Right lobe of liver (tissue), 4 donors: ENCODE measurements around the gene IL17B.

Experiments
- POLR2A ChIP-seq: fragments of 450-650 bp; IDR thresholded peaks from one replicate; pipeline ENCODE4 v1.6.1; 2017; ENCODE audit warnings: antibody characterized with exemption, mild to moderate bottlenecking
- TF ChIP-seq, protein P1 (sequence below), 4 donors: fragments of 200-600 bp in 3 of 4; fragments of 450-650 bp in 1 of 4; IDR thresholded peaks; one replicate each; pipeline versions ENCODE4 v1.5.1 to v1.8.0; 2016 to 2022; ENCODE audit warnings: antibody characterized with exemption in 4 of 4, mild to moderate bottlenecking in 2 of 4
- donor health status: DM: no; HTN: no; CAD: no.
- donor health status: DM: no; HTN: no; CAD: no.
- donor health status: DM: no; HTN: yes; CAD: no.

- TF ChIP-seq, protein P1, sequence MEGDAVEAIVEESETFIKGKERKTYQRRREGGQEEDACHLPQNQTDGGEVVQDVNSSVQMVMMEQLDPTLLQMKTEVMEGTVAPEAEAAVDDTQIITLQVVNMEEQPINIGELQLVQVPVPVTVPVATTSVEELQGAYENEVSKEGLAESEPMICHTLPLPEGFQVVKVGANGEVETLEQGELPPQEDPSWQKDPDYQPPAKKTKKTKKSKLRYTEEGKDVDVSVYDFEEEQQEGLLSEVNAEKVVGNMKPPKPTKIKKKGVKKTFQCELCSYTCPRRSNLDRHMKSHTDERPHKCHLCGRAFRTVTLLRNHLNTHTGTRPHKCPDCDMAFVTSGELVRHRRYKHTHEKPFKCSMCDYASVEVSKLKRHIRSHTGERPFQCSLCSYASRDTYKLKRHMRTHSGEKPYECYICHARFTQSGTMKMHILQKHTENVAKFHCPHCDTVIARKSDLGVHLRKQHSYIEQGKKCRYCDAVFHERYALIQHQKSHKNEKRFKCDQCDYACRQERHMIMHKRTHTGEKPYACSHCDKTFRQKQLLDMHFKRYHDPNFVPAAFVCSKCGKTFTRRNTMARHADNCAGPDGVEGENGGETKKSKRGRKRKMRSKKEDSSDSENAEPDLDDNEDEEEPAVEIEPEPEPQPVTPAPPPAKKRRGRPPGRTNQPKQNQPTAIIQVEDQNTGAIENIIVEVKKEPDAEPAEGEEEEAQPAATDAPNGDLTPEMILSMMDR (IDR thresholded peaks at IDR 0.05) = no peak
- TF ChIP-seq POLR2A = no peak
Measured at GRCh38 chr5:149421372-149421685, 42.2 kb upstream of the IL17B start.
